Fibroblast of lung (primary cell): ENCODE results near the gene FRMD4A.

Experiments used
- EZH2 ChIP-seq: IDR thresholded peaks from 2 replicates; pipeline ENCODE4 v1.5.1; 2012; ENCODE audit warnings: low read length, control low read depth, mild to moderate bottlenecking; ENCODE audit errors: missing control alignments
- TF ChIP-seq, protein P1 (sequence below), 2 donors: IDR thresholded peaks in 1 of 2; conservative IDR thresholded peaks in 1 of 2; 1 replicate in 1 of 2; 2 replicates in 1 of 2; pipeline ENCODE4 v1.5.1; 2011 to 2012; ENCODE audit warnings: low read length in 2 of 2, control low read depth in 1 of 2, inconsistent platforms in 1 of 2, low read depth in 1 of 2, mild to moderate bottlenecking in 1 of 2

DNA sequence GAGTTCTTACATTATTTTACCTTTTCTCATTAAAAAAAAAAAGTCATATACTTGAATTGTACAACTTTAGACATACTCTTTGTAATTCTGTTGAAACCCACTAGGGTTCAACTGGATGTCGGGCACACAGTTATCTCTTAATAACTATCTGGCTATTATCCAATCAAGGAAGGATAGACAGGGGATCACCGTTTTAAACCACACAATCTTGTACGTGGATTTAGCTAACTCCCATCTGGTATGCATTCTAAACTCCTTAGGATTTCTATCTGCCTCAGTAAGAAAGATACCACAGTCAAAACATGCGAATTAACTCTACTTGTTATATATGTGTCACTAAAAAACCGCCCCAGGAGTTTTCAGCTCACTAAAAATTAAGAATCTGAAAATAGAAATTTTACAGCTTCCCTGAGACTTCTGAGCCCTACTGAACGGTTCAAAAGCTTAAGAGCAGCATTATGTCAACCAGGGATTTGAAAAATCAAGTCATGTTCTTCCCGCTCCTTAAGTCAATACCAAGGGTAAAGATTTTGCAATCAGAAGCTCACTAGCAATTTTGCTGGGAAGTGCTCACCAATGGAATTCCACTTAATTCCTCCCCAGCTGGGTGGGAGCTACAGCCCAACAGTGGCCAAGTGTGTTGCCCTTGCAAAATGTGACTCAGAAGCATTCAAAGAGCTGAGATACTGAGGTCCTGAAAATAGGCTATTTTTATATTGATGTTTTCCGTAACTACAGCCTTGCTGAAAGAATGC lies 267.0 kb downstream of the FRMD4A start:
- TF ChIP-seq, protein P1, sequence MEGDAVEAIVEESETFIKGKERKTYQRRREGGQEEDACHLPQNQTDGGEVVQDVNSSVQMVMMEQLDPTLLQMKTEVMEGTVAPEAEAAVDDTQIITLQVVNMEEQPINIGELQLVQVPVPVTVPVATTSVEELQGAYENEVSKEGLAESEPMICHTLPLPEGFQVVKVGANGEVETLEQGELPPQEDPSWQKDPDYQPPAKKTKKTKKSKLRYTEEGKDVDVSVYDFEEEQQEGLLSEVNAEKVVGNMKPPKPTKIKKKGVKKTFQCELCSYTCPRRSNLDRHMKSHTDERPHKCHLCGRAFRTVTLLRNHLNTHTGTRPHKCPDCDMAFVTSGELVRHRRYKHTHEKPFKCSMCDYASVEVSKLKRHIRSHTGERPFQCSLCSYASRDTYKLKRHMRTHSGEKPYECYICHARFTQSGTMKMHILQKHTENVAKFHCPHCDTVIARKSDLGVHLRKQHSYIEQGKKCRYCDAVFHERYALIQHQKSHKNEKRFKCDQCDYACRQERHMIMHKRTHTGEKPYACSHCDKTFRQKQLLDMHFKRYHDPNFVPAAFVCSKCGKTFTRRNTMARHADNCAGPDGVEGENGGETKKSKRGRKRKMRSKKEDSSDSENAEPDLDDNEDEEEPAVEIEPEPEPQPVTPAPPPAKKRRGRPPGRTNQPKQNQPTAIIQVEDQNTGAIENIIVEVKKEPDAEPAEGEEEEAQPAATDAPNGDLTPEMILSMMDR (conservative IDR thresholded peaks at IDR 0.05 in 1 of 2, IDR thresholded peaks at IDR 0.05 in 1 of 2; ENCODE audit: low read depth in 1 of 2, low read length in 2 of 2), result no peak
- no peak for TF ChIP-seq EZH2
